Subcutaneous abdominal adipose tissue (tissue), 5 donors: Measurements from ENCODE around the gene ACTBL2.

ENCODE experiments used
- H3K27ac ChIP-seq: one replicate; pipeline ENCODE4 v1.7.0; 2013; ENCODE audit warnings: low read depth, mild to moderate bottlenecking, inconsistent platforms, low read length, moderate library complexity
- H3K27me3 ChIP-seq, 5 donors: one replicate each; pipeline ENCODE4 v1.7.0; 2013; ENCODE audit warnings: low read length in 5 of 5, inconsistent platforms in 1 of 5; ENCODE audit not compliant: control insufficient read depth in 5 of 5, insufficient read depth in 4 of 5
- H3K36me3 ChIP-seq, 5 donors: one replicate each; pipeline ENCODE4 v1.7.0; 2013; ENCODE audit warnings: low read length in 5 of 5; ENCODE audit not compliant: control insufficient read depth in 5 of 5, insufficient read depth in 5 of 5
- H3K4me1 ChIP-seq, 5 donors: one replicate each; pipeline ENCODE4 v1.7.0; 2013; ENCODE audit warnings: low read length in 5 of 5, mild to moderate bottlenecking in 3 of 5, moderate library complexity in 1 of 5; ENCODE audit not compliant: control insufficient read depth in 5 of 5, insufficient read depth in 5 of 5
- H3K4me3 ChIP-seq, 5 donors: one replicate each; pipeline ENCODE4 v1.7.0; 2013; ENCODE audit warnings: low read length in 5 of 5, low read depth in 1 of 5
- H3K9ac ChIP-seq, 5 donors: one replicate each; pipeline ENCODE4 v1.7.0; 2013; ENCODE audit warnings: low read length in 5 of 5, mild to moderate bottlenecking in 4 of 5, moderate library complexity in 3 of 5
- H3K9me3 ChIP-seq, 5 donors: one replicate each; pipeline ENCODE4 v1.7.0; 2013; ENCODE audit warnings: low read length in 5 of 5; ENCODE audit not compliant: control insufficient read depth in 5 of 5
- donor health status: healthy.
- donor health status: healthy.
- donor health status: healthy.
- donor health status: healthy.
- donor health status: healthy.

ACTBL2 gene

DNA sequence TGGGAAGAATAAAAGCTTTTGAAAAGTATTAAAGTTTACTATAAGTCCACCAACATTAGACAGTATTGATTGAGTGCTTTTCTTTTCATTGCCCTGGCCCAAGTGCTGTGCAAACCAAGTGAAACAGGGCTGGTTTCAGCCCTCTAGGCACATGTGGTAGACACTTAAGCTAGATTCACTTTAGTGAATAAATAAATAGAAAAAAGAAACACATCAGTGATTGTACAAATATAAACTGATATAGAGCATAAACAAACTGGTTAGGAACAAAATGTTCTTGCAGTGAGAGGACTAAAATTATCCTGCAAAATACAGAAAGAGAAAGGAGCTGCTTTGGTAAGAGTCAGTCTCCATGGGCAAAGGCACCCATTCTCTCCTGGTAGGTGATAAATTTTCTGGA lies 29.7 kb downstream of the ACTBL2 start:
- Histone ChIP-seq H3K27ac (no peak overlapping the region), H3K4me1 (peaks cover 3 to 32% (median 13%) of the 10 kb centered on the region in 5 donors), H3K27me3 (no peaks in the 10 kb centered on the region), H3K36me3 (no peaks in the 10 kb centered on the region), H3K9ac (no peak overlapping the region), H3K4me3 (no peak overlapping the region), H3K9me3 (no peaks in the 10 kb centered on the region)

DNA sequence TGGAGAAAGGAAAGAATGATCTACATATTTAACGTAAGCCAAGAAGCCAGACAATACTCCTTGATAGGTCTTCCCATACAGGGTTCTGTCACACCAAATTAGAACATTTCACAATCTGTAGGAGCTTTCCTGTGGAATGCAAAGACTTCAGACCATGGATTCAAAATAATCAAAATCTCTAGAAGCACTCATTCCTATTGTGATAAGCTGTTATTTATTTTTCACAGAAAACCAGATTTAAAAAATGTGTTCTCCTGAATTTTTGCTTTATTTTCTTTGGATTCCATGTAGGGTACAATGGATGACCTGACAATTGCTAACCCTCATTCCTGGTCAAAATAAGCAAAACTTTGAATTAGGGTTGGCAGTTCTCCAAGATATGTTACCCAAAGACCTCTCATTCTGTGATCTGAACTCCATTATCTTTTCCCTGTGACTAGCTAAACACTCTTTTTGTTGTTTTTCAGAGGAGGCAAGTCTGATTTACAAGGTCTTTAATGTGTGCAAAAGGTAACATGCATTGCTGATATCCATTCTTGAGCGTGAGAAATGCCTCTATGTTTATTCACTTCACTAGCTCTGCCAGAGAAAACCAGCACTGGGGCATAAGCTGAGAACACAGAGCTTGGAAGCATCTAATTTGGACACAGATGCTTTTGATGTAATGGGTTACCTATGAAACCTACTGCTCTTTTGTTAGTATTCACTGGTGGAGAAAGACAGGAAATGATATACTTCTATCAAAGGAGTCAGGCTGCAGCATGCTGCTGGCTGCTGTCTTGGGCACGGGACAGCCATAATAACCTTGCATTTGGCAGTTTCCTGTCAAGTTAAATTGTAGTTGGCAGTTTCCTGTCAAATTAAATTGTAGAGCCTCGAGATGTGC lies 31.4 kb downstream of the ACTBL2 start:
- H3K36me3 ChIP-seq: no peaks in the 10 kb centered on the region
- no peak overlapping the region for H3K9ac ChIP-seq
- no peaks in the 10 kb centered on the region for H3K27me3 ChIP-seq
- H3K27ac ChIP-seq: no peak overlapping the region
- H3K4me3 ChIP-seq: no peak overlapping the region
- H3K4me1 ChIP-seq: peaks cover 3 to 25% (median 10%) of the 10 kb centered on the region in 5 donors
- H3K9me3 ChIP-seq: no peaks in the 10 kb centered on the region

DNA sequence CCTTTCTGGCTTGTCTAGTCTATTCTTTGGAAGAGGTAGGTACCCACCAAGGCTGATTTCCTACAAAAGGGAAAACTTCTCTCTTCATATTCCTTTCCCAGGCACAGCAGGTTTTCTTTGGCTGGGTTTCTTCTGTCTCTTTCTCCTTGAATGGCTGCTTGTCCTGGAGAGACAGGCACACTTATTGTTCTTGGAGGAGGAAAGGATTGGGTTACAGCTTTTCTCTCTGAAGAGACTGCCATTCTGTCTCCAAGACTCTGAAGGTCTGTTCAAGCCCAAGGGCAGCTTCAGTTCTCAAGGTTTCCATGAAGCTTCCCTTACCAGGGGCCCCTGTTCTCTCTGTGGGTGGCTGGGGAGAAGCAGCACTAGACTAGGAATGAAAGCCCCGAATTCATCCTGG lies 33.9 kb downstream of the ACTBL2 start:
- Histone ChIP-seq H3K27ac (peak overlapping the region; percentile 28), H3K27me3 (no peaks in the 10 kb centered on the region), H3K4me1 (peaks cover 3 to 25% (median 10%) of the 10 kb centered on the region in 5 donors), H3K4me3 (no peak overlapping the region), H3K9ac (no peak overlapping the region), H3K9me3 (no peaks in the 10 kb centered on the region), H3K36me3 (no peaks in the 10 kb centered on the region)

DNA sequence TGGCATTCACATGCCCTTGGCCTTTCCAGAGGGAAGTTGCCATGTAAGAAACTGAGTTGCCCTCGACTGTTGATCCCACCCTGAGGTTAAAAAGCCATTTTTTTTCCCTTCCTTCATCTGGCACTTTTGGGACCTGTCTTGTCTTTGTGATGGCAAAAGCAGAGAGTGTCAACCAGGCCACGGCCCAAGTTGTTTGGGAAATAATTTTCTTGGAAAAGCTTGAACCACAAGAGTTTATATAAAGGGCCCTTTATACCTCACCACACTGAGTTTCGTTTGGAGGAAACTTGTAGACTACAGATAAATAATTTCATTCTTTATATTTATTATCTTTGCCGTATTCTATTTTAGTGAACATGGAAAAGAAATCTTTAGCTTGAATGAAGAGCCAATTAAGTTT lies 34.3 kb downstream of the ACTBL2 start:
- Histone ChIP-seq H3K4me1 (peaks cover 3 to 22% (median 10%) of the 10 kb centered on the region in 5 donors), H3K27ac (peak overlapping the region; percentile 28), H3K36me3 (no peaks in the 10 kb centered on the region), H3K27me3 (no peaks in the 10 kb centered on the region), H3K9ac (no peak overlapping the region), H3K9me3 (no peaks in the 10 kb centered on the region), H3K4me3 (no peak overlapping the region)

DNA sequence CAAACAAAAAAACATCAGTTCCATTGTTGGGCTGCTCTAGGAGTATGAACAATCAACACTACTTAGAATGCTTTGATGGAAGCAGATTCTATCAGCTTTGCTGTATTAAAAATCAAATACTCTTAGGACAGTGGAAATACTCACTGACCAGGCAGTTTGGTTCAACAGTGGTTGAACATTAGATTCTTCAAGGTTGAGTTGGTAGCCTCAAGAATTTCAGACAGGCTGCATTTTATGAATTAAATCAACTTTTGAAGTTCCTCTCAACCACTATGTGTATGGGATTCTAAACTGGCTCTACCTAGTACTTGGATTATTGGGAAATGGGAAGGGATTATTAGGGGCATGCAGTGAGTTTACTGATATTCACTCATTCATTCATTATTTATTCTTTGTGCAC lies 35.0 kb downstream of the ACTBL2 start:
- H3K9ac ChIP-seq: no peak overlapping the region
- H3K27ac ChIP-seq: no peak overlapping the region
- peaks cover 3 to 21% (median 10%) of the 10 kb centered on the region in 5 donors for H3K4me1 ChIP-seq
- no peaks in the 10 kb centered on the region for H3K36me3 ChIP-seq
- H3K9me3 ChIP-seq: no peaks in the 10 kb centered on the region
- H3K4me3 ChIP-seq: no peak overlapping the region
- no peaks in the 10 kb centered on the region for H3K27me3 ChIP-seq

DNA sequence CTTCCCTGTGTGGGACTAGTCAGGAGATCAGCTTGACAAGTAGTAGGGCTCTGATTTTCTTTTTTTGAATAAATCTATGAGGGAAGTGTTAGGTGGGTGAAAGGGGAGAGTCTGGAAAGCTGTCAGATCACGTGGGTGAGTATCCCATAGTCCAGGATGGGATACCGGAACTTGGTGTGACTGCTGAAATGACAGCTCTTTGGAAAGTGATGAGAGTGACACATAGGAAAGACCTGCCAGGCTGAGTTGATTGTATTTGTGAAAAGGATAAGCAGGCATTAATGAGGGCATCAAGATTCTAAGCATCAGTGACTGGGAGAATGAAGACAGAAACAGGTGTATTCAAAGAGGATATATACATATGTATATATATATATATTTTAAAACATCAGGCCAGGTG lies 35.6 kb downstream of the ACTBL2 start:
- Histone ChIP-seq H3K4me3 (no peak overlapping the region), H3K4me1 (peaks cover 6 to 27% (median 13%) of the 10 kb centered on the region in 5 donors), H3K9me3 (no peaks in the 10 kb centered on the region), H3K9ac (no peak overlapping the region), H3K27ac (no peak overlapping the region), H3K36me3 (no peaks in the 10 kb centered on the region), H3K27me3 (no peaks in the 10 kb centered on the region)

DNA sequence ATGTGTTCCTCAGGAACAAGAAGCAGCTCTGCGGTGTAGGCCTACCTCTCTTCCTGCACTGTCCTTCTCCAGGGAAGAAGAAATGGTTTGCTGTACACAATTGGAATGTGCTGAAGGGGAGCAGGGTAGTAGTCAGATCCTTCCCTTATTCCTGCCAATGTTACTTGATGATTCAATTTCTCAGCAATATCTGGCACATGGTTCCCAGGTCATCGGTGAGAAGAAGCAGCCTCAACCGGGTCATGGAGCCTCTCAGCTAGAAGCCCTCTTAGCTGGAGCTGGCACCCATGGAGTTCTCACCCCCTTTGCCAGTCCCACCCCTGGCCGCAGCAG lies 36.9 kb downstream of the ACTBL2 start:
- Histone ChIP-seq H3K27ac (no peak overlapping the region), H3K4me3 (no peak overlapping the region), H3K9me3 (no peaks in the 10 kb centered on the region), H3K4me1 (peaks cover 3 to 20% (median 5%) of the 10 kb centered on the region in 5 donors), H3K9ac (no peak overlapping the region), H3K27me3 (no peaks in the 10 kb centered on the region), H3K36me3 (no peaks in the 10 kb centered on the region)

DNA sequence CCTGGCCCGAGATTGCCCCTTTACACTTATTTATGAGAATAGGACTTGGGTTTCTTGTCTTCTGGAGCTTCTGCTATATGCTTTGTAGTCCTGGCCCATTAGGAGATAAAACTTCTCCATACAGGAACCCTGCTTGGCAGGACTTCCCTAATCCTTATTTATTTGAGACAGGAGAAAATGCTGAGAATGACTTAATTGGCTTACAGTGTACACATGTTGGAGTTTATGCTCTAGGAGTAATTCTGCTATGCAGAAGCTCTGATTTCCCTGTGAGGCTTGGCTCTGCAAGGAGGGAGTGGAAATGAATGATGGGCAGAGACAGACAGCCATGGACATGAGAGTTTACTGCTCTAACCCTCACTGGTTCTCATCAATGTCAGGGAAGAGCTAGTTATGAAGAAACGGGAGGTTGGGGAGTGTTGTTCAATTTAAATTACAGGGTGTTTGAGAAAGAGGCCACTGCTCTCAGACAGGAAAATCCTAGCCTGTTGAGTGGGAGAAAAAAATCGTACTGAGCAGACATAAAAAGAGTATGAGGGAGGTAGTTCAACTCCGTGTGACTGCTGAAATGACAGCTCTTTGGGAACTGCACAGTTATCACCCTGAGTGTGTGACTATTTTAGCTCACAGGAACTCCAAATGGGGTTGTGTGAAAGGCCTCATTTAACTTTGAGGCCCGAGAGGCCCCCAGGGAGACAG lies 37.5 kb downstream of the ACTBL2 start:
- Histone ChIP-seq H3K27ac (no peak overlapping the region), H3K9ac (no peak overlapping the region), H3K36me3 (no peaks in the 10 kb centered on the region), H3K27me3 (no peaks in the 10 kb centered on the region), H3K4me3 (no peak overlapping the region), H3K4me1 (peaks cover 3 to 20% (median 5%) of the 10 kb centered on the region in 5 donors), H3K9me3 (no peaks in the 10 kb centered on the region)

DNA sequence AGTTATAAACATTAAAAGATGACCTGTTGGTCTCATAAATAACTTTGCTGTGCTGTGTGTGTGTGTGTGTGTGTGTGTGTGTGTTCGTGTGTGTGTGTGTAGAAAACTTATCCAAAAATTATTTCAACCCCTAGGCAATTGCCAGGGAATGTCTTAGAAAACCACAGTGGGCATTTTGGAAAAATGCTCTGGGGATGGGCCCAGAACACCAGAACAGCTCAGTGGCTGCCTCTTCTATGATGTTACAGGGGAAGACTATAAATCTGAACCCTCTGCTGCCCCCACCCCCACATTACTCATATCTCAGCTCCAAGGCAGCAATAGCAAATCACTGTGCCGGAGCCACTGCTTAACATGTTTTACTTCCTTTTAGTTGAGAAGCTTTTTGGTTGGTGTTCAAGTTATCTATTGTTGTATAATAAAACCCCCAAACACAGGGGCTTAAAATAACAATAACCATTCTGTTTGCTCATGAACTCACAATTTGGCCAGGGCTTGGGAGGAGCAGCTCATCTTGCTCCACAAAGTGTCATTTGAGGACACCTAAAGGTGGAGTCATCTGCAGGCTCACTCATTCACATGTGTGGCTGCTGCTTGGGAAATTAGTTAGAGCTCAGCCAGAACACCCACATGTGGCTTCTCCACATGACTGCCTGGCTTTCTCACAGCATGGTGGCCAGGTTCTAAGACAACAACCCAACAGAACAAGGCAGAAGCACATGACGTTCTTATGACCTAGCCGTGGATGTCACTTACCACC lies 40.4 kb downstream of the ACTBL2 start:
- H3K27me3 ChIP-seq: no peaks in the 10 kb centered on the region
- peaks cover 3 to 23% (median 14%) of the 10 kb centered on the region in 5 donors for H3K4me1 ChIP-seq
- no peak overlapping the region for H3K4me3 ChIP-seq
- no peaks in the 10 kb centered on the region for H3K9me3 ChIP-seq
- H3K36me3 ChIP-seq: no peaks in the 10 kb centered on the region
- no peak overlapping the region for H3K27ac ChIP-seq
- H3K9ac ChIP-seq: no peak overlapping the region

DNA sequence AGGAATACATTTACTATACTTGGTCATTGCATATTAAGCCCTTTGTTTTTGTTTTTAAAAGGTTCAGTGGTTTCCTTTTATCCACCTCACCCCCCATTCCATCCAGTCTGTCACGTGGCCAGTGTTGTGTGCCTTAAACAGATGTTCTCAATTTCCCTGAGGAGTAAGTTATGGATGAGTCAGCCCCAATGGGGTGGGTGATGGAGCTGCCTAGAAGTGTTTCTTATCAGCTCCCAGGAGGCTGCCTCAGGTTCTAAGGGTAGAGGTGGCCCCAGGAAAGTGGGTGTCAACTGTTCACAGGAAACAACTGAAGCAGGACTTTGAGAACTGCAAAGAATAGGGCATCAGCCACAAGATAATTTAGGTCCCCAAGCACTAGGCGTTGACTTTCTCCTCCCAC lies 41.1 kb downstream of the ACTBL2 start:
- Histone ChIP-seq H3K9ac (no peak overlapping the region), H3K4me1 (peaks cover 3 to 23% (median 14%) of the 10 kb centered on the region in 5 donors), H3K9me3 (no peaks in the 10 kb centered on the region), H3K4me3 (no peak overlapping the region), H3K27ac (no peak overlapping the region), H3K27me3 (no peaks in the 10 kb centered on the region), H3K36me3 (no peaks in the 10 kb centered on the region)
